IMR-90 (cell line): ENCODE results near the gene MEGF8. TPM values are rescaled to one million over a fixed set of nuclear protein-coding genes. Genes with fewer than 3 reads are reported as not detected.

Source experiments
- ATAC-seq: fragments of 200-7000 bp; cut with Tn5 transposase; 2 replicates; pipeline ENCODE4 v1.9.1; 2020; ENCODE audit warnings: low read depth, mild to moderate bottlenecking, moderate library complexity
- BruUV-seq: library from RNA; stranded (reverse); fragments of 400-500 nt; replicated peaks from 2 replicates; lab custom pipeline; 2021; lab: Mats Ljungman, UMichigan
- CTCF ChIA-PET: fragments of 300-600 bp; formaldehyde crosslinking; extraction: SDS; loops from one replicate; lab custom pipeline; 2021; ENCODE audit warnings: antibody characterized with exemption; lab: Yijun Ruan, JAX
- POLR2A ChIA-PET: fragments of 300-600 bp; sonication (Branson Sonifier 250); formaldehyde crosslinking; loops from one replicate; lab custom pipeline; 2022; ENCODE audit warnings: antibody characterized with exemption; ENCODE audit not compliant: unreplicated experiment; lab: Charles Lee
- DNase-seq: peaks from one replicate; pipeline ENCODE4 v3.0.0; 2013
- H2AFZ ChIP-seq: replicated peaks from 2 replicates; pipeline ENCODE3; 2013; ENCODE audit warnings: low read length, mild to moderate bottlenecking; ENCODE audit not compliant: poor library complexity
- H2AK5ac ChIP-seq: 2 replicates; pipeline ENCODE4 v1.6.1; 2013; ENCODE audit warnings: low read depth, low read length, inconsistent platforms
- H2AK9ac ChIP-seq: replicated peaks from 2 replicates; pipeline ENCODE3; 2013; ENCODE audit warnings: mild to moderate bottlenecking, low read depth, low read length, moderate library complexity; ENCODE audit not compliant: poor library complexity
- H2BK120ac ChIP-seq: 2 replicates; pipeline ENCODE4 v1.6.1; 2013; ENCODE audit warnings: low read depth, low read length, inconsistent platforms
- H2BK15ac ChIP-seq: 3 replicates; pipeline ENCODE4 v1.6.1; 2013; ENCODE audit warnings: low read depth, low read length, inconsistent platforms
- H2BK20ac ChIP-seq: 2 replicates; pipeline ENCODE4 v1.6.1; 2013; ENCODE audit warnings: low read depth, mild to moderate bottlenecking, inconsistent platforms, low read length, moderate library complexity
- H2BK5ac ChIP-seq: 2 replicates; pipeline ENCODE4 v1.6.1; 2013; ENCODE audit warnings: mild to moderate bottlenecking, low read depth, low read length, inconsistent platforms; ENCODE audit not compliant: poor library complexity, severe bottlenecking
- H3K14ac ChIP-seq: replicated peaks from 2 replicates; pipeline ENCODE4 v1.6.1; 2013; ENCODE audit warnings: low read depth, low read length, inconsistent platforms
- H3K18ac ChIP-seq: 2 replicates; pipeline ENCODE4 v1.6.1; 2013; ENCODE audit warnings: low read depth, low read length, control low read depth
- H3K23ac ChIP-seq: 2 replicates; pipeline ENCODE4 v1.6.1; 2013; ENCODE audit warnings: low read depth, low read length, inconsistent platforms
- H3K27ac ChIP-seq: 2 replicates; pipeline ENCODE4 v1.5.1; 2013; ENCODE audit warnings: mild to moderate bottlenecking, control low read depth, low read length; ENCODE audit not compliant: insufficient read depth
- H3K27me3 ChIP-seq: 2 replicates; pipeline ENCODE4 v1.6.1; 2013; ENCODE audit warnings: low read length; ENCODE audit not compliant: control insufficient read depth, insufficient read depth
- H3K36me3 ChIP-seq: 2 replicates; pipeline ENCODE4 v1.6.1; 2013; ENCODE audit warnings: low read length, mixed read lengths; ENCODE audit not compliant: control insufficient read depth, insufficient read depth
- H3K4ac ChIP-seq: 2 replicates; pipeline ENCODE4 v1.6.1; 2013; ENCODE audit warnings: low read depth, low read length, inconsistent platforms
- H3K4me1 ChIP-seq: 2 replicates; pipeline ENCODE4 v1.6.1; 2013; ENCODE audit warnings: low read length, mixed read lengths; ENCODE audit not compliant: control insufficient read depth, insufficient read depth
- H3K4me2 ChIP-seq: 2 replicates; pipeline ENCODE4 v1.6.1; 2013; ENCODE audit warnings: low read depth, mild to moderate bottlenecking, control low read depth, low read length, moderate library complexity
- H3K4me3 ChIP-seq: 2 replicates; pipeline ENCODE4 v1.5.1; 2013; ENCODE audit warnings: low read depth, mild to moderate bottlenecking, control low read depth, low read length, moderate library complexity; ENCODE audit not compliant: insufficient read depth
- H3K56ac ChIP-seq: 2 replicates; pipeline ENCODE4 v1.6.1; 2013; ENCODE audit warnings: low read length, inconsistent platforms; ENCODE audit not compliant: insufficient read depth; ENCODE audit errors: extremely low read depth
- H3K79me1 ChIP-seq, 2 experiments: 2 replicates each; pipeline ENCODE4 v1.6.1; 2013; ENCODE audit warnings: low read length in 2 of 2, inconsistent platforms in 1 of 2, low read depth in 1 of 2
- H3K9ac ChIP-seq: 2 replicates; pipeline ENCODE4 v1.6.1; 2013; ENCODE audit warnings: low read depth, low read length, control low read depth
- H3K9me1 ChIP-seq: 2 replicates; pipeline ENCODE4 v1.6.1; 2013; ENCODE audit warnings: low read length, inconsistent platforms; ENCODE audit not compliant: insufficient read depth
- H3K9me3 ChIP-seq: 2 replicates; pipeline ENCODE4 v1.6.1; 2013; ENCODE audit warnings: low read length; ENCODE audit not compliant: control insufficient read depth, insufficient read depth
- H4K20me1 ChIP-seq: 2 replicates; pipeline ENCODE4 v1.6.1; 2013; ENCODE audit warnings: low read length, inconsistent platforms; ENCODE audit not compliant: insufficient read depth
- H4K5ac ChIP-seq: 2 replicates; pipeline ENCODE4 v1.6.1; 2013; ENCODE audit warnings: mild to moderate bottlenecking, low read depth, low read length, control low read depth
- H4K8ac ChIP-seq, 2 experiments: 2 replicates each; pipeline ENCODE4 v1.6.1; 2013; ENCODE audit warnings: low read depth in 2 of 2, low read length in 2 of 2, control low read depth in 1 of 2, inconsistent platforms in 1 of 2
- H4K91ac ChIP-seq: 2 replicates; pipeline ENCODE4 v1.6.1; 2013; ENCODE audit warnings: low read depth, low read length, inconsistent platforms; ENCODE audit not compliant: insufficient read depth
- MAZ ChIP-seq: IDR thresholded peaks from 2 replicates; pipeline ENCODE4 v1.6.1; 2012; ENCODE audit warnings: low read depth, mild to moderate bottlenecking, low read length, improper control_type of control experiment, moderate library complexity, borderline replicate concordance
- MXI1 ChIP-seq: IDR thresholded peaks from 2 replicates; pipeline ENCODE4 v1.6.1; 2012; ENCODE audit warnings: low read depth, mild to moderate bottlenecking, low read length, moderate library complexity, borderline replicate concordance
- SMC3 ChIP-seq: fragments of 150-350 bp; IDR thresholded peaks from 2 replicates; pipeline ENCODE4 v1.6.1; 2016; ENCODE audit warnings: low read depth, mild to moderate bottlenecking, antibody characterized with exemption, low read length, moderate library complexity
- WGBS, 2 experiments: methylation state at CpG; one replicate each; pipeline versions ENCODE4 v1.1.5 to v1.1.7; 2013; ENCODE audit warnings: missing lambda C conversion rate in 2 of 2; ENCODE audit not compliant: insufficient read length in 1 of 2; ENCODE audit errors: extremely low coverage in 2 of 2; 5-methylcytosine and 5-hydroxymethylcytosine counted together
- dilution Hi-C: fragments of 300-500 bp; cut with HindIII; formaldehyde crosslinking; loops from one replicate; pipeline ENCODE4 v1.14.3; 2018; ENCODE audit warnings: low sequenced_read_pairs; ENCODE audit not compliant: unreplicated experiment
- in situ Hi-C: fragments of 300-500 bp; cut with MboI; formaldehyde crosslinking; loops from 3 replicates; pipeline ENCODE4 v1.14.3; 2019; ENCODE audit warnings: low sequenced_read_pairs, inconsistent platforms, mixed read lengths
- intact Hi-C: fragments of 100-400 bp; cut with micrococcal nuclease; formaldehyde crosslinking; loops from 2 replicates; pipeline ENCODE4 v1.10.0; 2022
- polyA plus RNA-seq, 3 experiments: library from polyadenylated mRNA; depleted of rRNA; stranded (reverse); fragments of >200 nt; gene quantifications; 2 replicates each; pipeline ENCODE4 v1.2.3, GENCODE V29; 2012; ENCODE audit warnings: low replicate concordance in 1 of 3
- total RNA-seq: library from RNA; depleted of rRNA; stranded (reverse); fragments of >200 nt; gene quantifications from 2 replicates; pipeline ENCODE4 v1.2.3, GENCODE V29; 2012

The MEGF8 gene
- total and polyA plus RNA-seq, 2 of the 4 experiments (the other 2 are of a cell fraction) = 2.3 to 12.5 TPM

DNA sequence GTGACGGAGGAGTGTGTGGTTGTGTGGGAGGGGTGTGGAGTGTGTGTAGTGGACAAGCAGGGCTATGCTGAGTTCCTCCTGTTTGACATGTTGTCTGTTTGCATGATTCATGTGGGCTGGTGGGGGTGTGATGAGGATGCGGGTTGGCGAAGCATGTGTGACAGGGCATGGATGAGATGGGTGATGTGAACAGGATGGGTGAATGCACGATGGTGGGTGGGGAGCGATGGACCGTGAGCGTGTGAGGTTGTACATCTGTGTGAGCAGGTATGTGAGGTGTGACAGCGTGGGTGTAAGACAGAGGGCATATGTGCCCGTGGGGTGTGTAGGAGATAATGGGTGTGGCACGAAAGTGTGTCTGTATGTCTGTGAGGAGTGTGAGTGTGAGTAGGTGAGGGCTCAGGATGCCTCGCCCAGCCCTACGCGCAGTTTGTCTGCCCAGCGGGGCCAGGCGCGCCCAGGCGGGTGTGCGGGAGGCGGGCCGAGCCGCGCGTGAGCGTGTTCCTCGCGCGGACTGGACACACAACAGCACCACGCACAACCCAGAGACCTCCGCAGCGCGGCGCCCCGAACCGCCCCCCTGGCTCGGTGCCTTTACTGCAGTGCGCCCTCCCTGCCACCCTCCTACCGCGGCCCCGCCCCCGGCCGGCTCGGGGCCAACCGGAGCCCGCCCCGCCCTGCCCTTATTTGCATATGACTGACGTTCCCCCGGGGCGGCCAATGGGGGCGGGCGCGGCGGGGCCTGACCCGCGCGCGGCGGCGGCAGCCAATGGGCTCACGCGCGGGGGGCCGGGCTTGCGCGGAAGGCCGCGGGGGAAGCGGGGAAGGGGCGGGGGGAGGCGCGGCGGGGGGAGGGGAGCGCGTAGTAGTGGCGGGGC lies 42.0 kb upstream of the MEGF8 start:
- H2BK20ac ChIP-seq = peak overlapping the region; percentile 63; the same call in 1 of the 2 replicates
- peak overlapping the region; percentile 61 for H3K14ac ChIP-seq
- 18% methylated on average over 7 of the region's 74 CpGs; no CpG with 5 or more reads in 1 of the 2 experiments for WGBS, 2 experiments
- H3K4me1 ChIP-seq = peaks cover 50% of the 10 kb centered on the region
- H2BK15ac ChIP-seq = peak overlapping the region; percentile 73
- H3K23ac ChIP-seq = peak overlapping the region; percentile 92
- H3K4me3 ChIP-seq = peak overlapping the region; percentile 89
- peak; percentile 87 for DNase-seq
- intact Hi-C loops (no loop called here), dilution Hi-C loops (no loop called here), in situ Hi-C loops (no loop called here)
- H3K56ac ChIP-seq = no peak overlapping the region
- H2AFZ ChIP-seq = peak overlapping the region; percentile 88
- peak overlapping the region; percentile 91 for H4K91ac ChIP-seq
- TF ChIP-seq SMC3 (no peak), MXI1 (peak; percentile 37), MAZ (peak; percentile 77; the same call in 1 of the 2 replicates)
- peak overlapping the region; percentile 63 for H3K18ac ChIP-seq
- H2AK9ac ChIP-seq = peak overlapping the region; percentile 98
- H3K9me1 ChIP-seq = peaks cover 16% of the 10 kb centered on the region
- ATAC-seq = peak; percentile 77
- peak overlapping the region; percentile 41 for H3K9ac ChIP-seq
- peak overlapping the region; percentile 95 for H3K4ac ChIP-seq
- H4K20me1 ChIP-seq = peaks cover 49% of the 10 kb centered on the region
- H2AK5ac ChIP-seq = peak overlapping the region; percentile 99
- BruUV-seq = no TSS peak
- H3K9me3 ChIP-seq = no peaks in the 10 kb centered on the region
- H3K27me3 ChIP-seq = no peaks in the 10 kb centered on the region
- H2BK5ac ChIP-seq = peak overlapping the region; percentile 93
- peaks cover 15% of the 10 kb centered on the region for H3K36me3 ChIP-seq
- H3K4me2 ChIP-seq = peak overlapping the region; percentile 95
- peak overlapping the region; percentile 66 for H4K5ac ChIP-seq
- H3K27ac ChIP-seq = peak overlapping the region; percentile 84
- POLR2A ChIA-PET = no interaction called here
- peaks cover 39 to 70% of the 10 kb centered on the region in 2 experiments for H3K79me1 ChIP-seq
- H4K8ac ChIP-seq = peak overlapping the region; percentile 22 to 80
- H2BK120ac ChIP-seq = peak overlapping the region; percentile 65
- CTCF ChIA-PET = interaction anchor here (0.7 kb wide), 1 partner anchor 124 kb away, joined by 4 read pairs; no protein-coding TSS in a partner anchor
